ENCODE results near the gene KRTAP4-8.
"Not testable (repeated sequence)": the region's sequence is repeated elsewhere in the genome, so short reads cannot be mapped to it uniquely, and the experiment has no call there.

KRTAP4-8 gene

DNA sequence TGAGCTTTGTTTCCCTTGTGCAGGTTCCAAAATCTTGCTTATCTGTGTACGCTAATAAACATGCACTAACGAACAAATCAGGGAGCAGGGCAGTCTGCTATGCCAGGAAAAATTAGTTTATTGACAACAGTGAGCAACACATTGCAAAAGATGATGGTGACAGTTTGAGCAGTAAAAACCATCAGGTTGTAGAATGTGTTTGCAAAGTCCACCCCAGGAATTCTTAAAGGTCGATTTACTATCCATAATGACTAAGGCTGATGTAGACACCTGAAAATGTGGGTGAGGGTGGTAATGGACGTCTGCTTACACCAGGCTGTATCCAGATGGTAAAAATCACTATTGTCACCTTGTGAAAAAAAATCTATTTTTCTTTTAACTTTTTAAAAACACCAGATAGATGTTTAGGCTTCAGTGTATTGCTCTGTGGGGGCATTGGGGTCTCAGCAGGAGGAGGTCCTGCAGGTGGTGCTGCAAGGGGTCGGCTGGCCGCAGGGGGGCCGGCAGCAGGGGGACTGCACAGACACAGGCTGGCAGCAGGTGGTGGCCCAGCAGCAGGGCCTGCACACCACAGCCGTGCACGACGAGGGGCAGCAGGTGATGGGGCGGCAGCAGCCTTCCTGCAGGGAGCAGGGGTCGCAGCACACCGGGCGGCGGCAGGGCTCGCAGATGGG, 32.8 kb downstream of the KRTAP4-8 start:
- not testable (repeated sequence) for DNase-seq (ENCODE audit: low read depth)

DNA sequence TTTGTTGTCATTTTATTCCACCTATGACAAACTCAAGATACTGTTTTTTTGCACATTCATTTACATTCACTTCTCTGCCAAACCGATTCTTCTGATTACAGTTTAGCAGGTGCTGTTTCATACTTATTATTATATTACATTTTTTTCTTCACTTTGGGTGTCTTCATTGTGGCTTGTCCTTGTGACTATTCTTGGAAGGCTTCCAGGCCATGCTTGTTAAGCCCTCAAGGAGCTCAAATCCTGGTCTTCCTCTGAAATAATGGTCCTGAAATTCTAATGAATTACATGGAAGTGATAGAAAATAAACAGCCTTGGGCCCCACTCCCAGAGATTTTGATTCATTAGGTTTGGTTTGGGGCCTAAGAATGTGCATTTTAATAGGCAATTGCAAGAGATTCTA, 33.6 kb downstream of the KRTAP4-8 start:
- no peak for DNase-seq (ENCODE audit: low read depth)

DNA sequence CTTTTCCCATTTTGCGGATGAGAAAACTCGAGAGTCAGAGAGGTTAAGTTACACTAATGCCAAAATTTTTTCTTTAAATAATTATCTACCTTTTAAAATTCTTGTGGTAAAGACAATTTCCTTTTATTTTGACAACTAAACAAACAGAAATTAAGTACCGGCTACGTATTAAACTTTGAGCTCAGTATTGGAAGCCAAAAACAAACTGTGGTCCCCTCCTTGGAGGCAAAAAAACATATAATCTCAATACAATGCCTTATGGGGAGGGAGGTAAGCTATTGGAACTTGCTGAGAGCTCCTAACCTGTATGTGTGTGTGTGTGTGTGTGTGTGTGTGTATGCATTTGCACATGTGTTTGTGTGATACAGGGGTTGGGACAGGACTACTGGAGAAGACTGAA, 34.5 kb downstream of the KRTAP4-8 start:
- DNase-seq (ENCODE audit: low read depth), result no peak

DNA sequence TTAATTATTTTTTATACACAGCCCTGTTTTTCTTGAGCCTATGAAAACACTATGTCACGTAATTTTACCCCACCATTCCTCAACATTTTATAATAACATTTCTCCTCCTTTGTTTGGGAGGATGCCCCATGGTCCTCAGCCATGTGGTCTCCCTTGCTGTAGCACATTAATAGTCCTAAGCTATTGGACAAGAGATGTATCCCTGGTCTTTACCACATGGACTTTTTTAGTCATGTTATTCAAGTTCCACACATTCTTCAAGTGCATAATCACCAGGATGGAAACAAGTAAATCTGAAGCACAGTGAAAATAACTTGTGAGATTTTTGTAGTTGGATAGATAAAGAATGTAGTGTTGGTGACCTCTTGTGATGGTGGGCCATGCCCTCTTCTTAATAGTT, 36.0 kb downstream of the KRTAP4-8 start:
- DNase-seq (ENCODE audit: low read depth), result peak; percentile 96

DNA sequence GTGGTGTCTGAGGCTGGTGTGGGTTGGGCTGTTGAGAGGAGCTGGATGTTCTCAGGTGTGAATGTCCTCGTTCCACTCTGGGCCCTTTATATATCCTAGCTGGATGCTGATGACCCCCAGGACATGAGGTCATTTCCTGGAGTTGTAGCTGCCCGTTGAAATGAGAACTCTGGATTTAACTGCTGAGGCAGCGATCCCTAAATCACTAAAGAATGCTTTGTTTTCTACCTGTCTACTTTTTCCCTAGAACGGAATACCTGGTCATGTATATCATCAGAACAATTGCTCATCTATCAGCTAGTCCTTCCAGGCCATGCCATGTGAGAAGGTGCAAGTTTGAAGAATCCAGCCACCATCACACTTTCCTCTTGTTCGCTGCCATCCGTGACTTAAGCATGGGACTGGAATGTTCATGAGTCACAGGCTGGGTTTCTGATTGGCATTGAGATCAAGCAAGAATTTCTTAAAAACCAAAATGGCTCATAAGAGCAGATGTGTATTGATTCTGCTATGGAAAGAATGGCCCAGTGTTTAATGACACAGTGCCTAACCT, 37.8 kb downstream of the KRTAP4-8 start, which contains the start of gene KRTAP2-3:
KRTAP2-3 (minus strand) TSS at position 63 of the 553 bp plus-strand sequence. CDS start 64 bp downstream, outside the sequence.
- peak; percentile 87 for DNase-seq (ENCODE audit: low read depth)

DNA sequence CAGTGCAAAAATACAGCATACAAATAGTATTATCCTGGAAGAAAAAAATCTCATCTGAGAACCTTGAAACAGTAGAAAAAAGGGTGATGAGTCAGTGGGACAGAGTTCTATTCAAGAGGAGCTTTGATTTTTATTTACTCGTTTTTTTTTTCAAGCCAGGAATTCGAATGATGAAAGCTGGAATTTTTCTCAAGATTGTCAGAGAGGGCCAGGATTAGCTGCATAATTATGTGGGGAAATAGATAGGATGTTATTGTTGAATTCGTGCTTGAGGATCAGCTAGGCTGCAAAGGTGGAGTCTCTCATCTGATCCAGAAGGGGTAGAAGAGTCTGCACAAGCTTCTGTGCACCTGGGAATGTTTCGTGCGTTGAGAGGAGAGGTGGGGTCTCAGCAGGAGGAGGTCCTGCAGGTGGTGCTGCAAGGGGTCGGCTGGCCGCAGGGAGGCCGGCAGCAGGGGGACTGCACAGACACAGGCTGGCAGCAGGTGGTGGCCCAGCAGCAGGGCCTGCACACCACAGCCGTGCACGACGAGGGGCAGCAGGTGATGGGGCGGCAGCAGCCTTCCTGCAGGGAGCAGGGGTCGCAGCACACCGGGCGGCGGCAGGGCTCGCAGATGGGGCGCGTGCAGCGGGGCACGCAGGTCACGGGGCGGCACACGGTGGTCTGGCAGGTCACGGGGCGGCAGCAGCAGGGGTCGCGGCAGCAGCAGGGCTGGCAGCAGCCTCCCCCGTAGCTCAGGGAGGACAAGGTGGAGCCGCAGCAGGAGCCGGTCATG, 38.5 kb downstream of the KRTAP4-8 start:
- peak; percentile 95 for DNase-seq (ENCODE audit: low read depth)

DNA sequence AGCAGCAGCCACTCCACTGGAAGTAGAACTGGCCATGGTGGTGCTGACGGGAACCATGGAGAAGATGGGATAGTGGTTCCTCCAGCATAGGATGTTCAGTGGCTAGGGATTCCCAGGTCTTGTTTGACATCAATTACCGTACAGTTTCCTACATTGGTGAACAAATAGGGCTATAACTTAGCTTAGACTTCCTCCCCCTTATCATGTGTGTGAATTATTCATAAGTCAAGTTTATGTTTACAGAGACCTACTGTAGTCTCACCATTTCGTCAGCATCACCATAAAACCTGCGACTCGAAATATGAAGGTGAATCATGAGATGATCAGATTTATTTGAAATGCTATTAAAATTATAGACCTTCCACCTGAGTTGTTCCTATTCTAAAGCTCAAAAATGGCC, 39.2 kb downstream of the KRTAP4-8 start:
- peak; percentile 70 for DNase-seq (ENCODE audit: low read depth)

DNA sequence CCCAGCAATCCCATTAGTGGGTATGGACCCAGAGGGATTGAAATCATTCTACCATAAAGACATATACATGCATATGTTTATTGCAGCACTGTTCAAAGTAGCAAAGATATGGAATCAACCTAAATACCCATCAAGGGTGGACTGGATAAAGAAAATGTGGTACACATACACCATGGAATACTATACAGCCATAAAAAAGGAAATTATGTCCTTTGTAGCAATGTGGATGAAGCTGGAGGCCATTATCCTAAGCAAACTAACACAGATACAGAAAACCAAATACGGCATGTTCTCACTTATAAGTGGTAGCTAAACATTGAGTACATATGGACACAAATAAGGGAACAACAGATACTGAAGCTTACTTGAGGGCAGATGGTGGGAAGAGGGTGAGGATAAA, 40.4 kb downstream of the KRTAP4-8 start:
- no peak for DNase-seq (ENCODE audit: low read depth)

DNA sequence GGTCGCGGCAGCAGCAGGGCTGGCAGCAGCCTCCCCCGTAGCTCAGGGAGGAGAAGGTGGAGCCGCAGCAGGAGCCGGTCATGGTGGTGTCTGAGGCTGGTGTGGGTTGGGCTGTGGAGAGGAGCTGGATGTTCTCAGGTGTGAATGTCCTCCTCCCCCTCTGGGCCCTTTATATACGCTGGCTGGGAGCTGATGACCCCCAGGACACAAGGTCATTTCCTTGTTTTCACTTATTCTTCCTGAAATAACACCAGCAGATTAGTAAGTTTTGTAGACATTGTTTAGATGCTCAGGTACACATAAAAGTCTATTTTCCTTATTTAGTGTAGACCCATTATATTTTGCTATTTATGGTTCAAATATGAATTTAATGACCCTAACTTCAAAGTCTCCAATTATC, 42.8 kb downstream of the KRTAP4-8 start, which contains the start of gene KRTAP2-2:
KRTAP2-2 (minus strand) TSS at position 101 of the 400 bp plus-strand sequence; CDS start at position 82, 19 bp downstream.
- not testable (repeated sequence) for DNase-seq (ENCODE audit: low read depth)

DNA sequence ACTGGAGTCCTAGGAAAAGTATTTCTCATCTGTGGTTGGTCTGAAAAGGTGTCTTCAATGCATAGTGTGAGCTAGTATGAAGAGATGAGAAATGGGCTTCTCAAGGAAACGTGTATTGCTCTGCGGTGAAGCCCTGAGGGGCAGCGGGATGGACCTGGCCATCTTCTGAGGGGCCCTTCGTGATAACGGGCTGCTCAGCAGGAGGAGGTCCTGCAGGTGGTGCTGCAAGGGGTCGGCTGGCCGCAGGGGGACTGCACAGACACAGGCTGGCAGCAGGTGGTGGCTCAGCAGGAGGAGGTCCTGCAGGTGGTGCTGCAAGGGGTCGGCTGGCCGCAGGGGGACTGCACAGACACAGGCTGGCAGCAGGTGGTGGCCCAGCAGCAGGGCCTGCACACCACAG, 43.4 kb downstream of the KRTAP4-8 start:
- not testable (repeated sequence) for DNase-seq (ENCODE audit: low read depth)

DNA sequence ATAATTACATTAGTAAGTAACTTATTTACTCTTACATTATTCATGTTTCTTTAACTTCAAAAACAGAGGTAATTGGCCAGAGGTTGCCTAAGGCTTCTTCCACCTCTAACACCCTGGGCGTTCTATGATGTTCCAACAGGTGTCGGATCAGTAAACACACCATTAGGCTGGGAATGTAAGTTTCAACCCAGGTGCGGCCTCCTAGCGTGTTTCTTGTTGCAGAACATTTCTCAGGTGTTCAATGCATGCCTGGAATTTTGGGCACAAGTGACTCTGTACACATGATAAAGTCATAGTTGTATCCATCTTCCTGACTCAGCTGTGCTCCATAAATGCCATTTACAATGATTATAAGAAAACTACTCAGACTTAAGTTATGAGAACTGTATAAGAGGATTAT, 43.9 kb downstream of the KRTAP4-8 start:
- no peak for DNase-seq (ENCODE audit: low read depth)

DNA sequence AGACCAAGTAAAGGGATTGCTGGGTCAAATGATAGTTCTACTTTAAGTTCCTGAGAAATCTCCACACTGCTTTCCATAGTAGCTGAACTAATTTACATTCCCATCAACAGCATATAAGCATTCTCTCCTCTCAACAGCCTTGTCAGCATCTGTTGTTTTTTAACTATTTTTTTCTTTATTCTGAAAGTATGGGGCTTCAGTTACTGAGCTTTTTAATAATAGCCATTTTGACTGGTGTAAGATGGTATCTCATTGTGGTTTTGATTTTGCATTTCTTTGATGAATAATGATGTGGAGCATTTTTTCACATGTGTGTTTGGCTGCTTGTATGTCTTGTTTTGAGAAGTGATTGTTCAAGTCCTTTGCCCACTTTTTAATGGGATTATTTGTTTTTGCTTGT, 45.4 kb downstream of the KRTAP4-8 start:
- peak; percentile 58 for DNase-seq (ENCODE audit: low read depth)

DNA sequence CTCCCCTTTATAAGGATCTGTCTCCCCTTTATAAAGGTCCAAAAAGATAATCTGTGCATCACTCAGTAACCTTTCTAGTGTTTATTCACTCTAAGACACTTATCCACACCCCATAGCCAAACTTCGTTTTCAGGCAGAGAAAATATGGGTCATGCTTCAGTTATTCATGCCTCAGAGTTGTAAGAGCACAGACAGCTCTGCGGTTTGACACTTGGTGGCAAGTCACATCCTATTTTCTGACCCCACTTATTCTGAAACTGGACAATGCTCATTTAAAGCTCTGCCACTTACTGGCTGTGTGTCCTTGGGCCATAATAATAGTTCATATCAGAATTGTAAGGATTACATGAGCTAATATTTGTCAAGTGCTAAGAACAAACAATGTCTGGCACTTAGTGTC, 48.8 kb downstream of the KRTAP4-8 start:
- DNase-seq (ENCODE audit: low read depth), result peak; percentile 36

DNA sequence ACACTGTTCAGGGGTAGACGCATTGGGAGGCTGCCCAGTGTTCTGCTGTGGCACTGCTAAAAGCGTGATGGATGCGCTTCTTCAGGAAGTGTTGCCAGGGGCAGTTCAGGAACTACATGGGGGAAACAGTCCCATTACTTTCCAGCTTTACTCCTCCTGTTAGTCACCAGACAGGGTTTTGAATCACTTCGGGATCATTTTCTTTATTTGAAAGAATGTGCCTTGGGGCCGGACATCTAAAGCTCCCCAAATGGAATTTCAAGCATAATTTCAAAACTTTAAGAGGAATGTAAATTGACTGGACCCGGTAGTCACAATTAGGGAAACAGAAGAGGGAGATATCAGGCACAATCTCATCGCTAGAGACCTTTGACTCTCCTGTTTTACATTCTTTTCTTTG, 49.5 kb downstream of the KRTAP4-8 start:
- no peak for DNase-seq (ENCODE audit: low read depth)
